ENCODE data around the gene RAB18.

DNA sequence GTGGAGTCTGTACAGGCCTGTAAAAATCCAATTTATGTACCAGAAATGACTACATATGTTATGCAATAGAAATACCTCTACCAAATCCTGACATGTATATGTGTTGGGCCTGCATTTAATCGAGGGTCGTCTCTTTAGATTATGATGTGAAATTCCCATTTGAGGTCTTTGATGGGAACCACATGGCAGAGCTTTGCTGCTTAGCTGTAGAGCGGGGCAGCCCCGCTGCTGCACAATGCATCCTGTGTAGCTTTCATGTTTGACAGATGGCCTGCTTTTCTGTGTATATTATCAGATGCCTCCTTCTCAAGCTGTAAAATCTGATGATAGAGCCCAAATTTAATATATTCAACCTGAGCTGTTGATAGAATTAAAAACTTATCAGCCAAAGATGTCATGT is 65.8 kb downstream of the RAB18 start:
- TF ChIP-seq, protein P1, sequence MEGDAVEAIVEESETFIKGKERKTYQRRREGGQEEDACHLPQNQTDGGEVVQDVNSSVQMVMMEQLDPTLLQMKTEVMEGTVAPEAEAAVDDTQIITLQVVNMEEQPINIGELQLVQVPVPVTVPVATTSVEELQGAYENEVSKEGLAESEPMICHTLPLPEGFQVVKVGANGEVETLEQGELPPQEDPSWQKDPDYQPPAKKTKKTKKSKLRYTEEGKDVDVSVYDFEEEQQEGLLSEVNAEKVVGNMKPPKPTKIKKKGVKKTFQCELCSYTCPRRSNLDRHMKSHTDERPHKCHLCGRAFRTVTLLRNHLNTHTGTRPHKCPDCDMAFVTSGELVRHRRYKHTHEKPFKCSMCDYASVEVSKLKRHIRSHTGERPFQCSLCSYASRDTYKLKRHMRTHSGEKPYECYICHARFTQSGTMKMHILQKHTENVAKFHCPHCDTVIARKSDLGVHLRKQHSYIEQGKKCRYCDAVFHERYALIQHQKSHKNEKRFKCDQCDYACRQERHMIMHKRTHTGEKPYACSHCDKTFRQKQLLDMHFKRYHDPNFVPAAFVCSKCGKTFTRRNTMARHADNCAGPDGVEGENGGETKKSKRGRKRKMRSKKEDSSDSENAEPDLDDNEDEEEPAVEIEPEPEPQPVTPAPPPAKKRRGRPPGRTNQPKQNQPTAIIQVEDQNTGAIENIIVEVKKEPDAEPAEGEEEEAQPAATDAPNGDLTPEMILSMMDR (IDR thresholded peaks at IDR 0.05; ENCODE audit: low read length) = no peak
- no peak for TF ChIP-seq EZH2 (optimal IDR thresholded peaks at IDR 0.05; ENCODE audit: low read depth, low read length)

All from MM.1S (cell line).